Endothelial cell of umbilical vein (primary cell): ENCODE results near the gene ZNRF3. TPM values are rescaled to one million over a fixed set of nuclear protein-coding genes. Genes with fewer than 3 reads are reported as not detected.

Source experiments
- BruUV-seq: library from RNA; stranded (reverse); fragments of 400-500 nt; replicated peaks from 2 replicates; lab custom pipeline; 2021; lab: Mats Ljungman, UMichigan
- CTCF ChIA-PET: fragments of 300-600, 350-600 bp; sonication (Branson Sonifier 250); formaldehyde crosslinking; loops from one replicate; lab custom pipeline; 2021; ENCODE audit warnings: antibody characterized with exemption, inconsistent platforms; lab: Charles Lee
- POLR2A ChIA-PET: fragments of 300-600, 350-600 bp; sonication (Branson Sonifier 250); formaldehyde crosslinking; loops from one replicate; lab custom pipeline; 2021; ENCODE audit warnings: antibody characterized with exemption, inconsistent platforms; lab: Charles Lee
- DNase-seq: peaks from one replicate; pipeline ENCODE4 v3.0.0-alpha.2; 2011; ENCODE audit warnings: low read depth, low spot score
- FAIRE-seq: peaks from 2 replicates; lab custom pipeline; 2011; peaks lifted over from hg19 to GRCh38; lab: Jason Lieb, UNC
- H2AFZ ChIP-seq: 2 replicates; pipeline ENCODE4 v1.6.0; 2012; ENCODE audit warnings: low read depth, low read length, control low read depth, inconsistent platforms
- H3K27ac ChIP-seq: 2 replicates; pipeline ENCODE4 v1.5.1; 2011; ENCODE audit warnings: low read depth, mild to moderate bottlenecking, control low read depth, low read length, moderate library complexity; ENCODE audit not compliant: insufficient read depth
- H3K27me3 ChIP-seq, 2 experiments: 2 replicates each; pipeline versions ENCODE4 v1.6.0 to v1.6.1; 2011; ENCODE audit warnings: low read length in 2 of 2, mixed read lengths in 1 of 2; ENCODE audit not compliant: control insufficient read depth in 2 of 2, insufficient read depth in 2 of 2
- H3K36me3 ChIP-seq, 2 experiments: 2 replicates in 1 of 2; 3 replicates in 1 of 2; pipeline ENCODE4 v1.5.1; 2011; ENCODE audit warnings: low read length in 2 of 2, mild to moderate bottlenecking in 1 of 2, moderate library complexity in 1 of 2; ENCODE audit not compliant: control insufficient read depth in 2 of 2, insufficient read depth in 2 of 2; ENCODE audit errors: extremely low read depth in 1 of 2
- H3K4me1 ChIP-seq: 3 replicates; pipeline ENCODE4 v1.5.1; 2011; ENCODE audit warnings: mild to moderate bottlenecking, low read length; ENCODE audit not compliant: control insufficient read depth, insufficient read depth; ENCODE audit errors: extremely low read depth
- H3K4me2 ChIP-seq: 2 replicates; pipeline ENCODE4 v1.6.1; 2011; ENCODE audit warnings: low read length, control low read depth, mixed read lengths; ENCODE audit not compliant: insufficient read depth
- H3K4me3 ChIP-seq, 3 experiments: fragments of 200-600 bp in 1 of 3; sonication (generic), shearing (Covaris generic) in 1 of 3; replicated peaks in 1 of 3; 2 replicates each; pipeline ENCODE4 v1.5.1; 2011 to 2016; ENCODE audit warnings: control low read depth in 3 of 3, low read length in 3 of 3, mild to moderate bottlenecking in 2 of 3, inconsistent platforms in 1 of 3, low read depth in 1 of 3, moderate library complexity in 1 of 3; ENCODE audit not compliant: insufficient read depth in 1 of 3
- H3K79me2 ChIP-seq: 2 replicates; pipeline ENCODE4 v1.6.0; 2012; ENCODE audit warnings: low read length, inconsistent platforms; ENCODE audit not compliant: control insufficient read depth, insufficient read depth
- H3K9ac ChIP-seq: replicated peaks from 2 replicates; pipeline ENCODE3; 2011; ENCODE audit warnings: low read length, control low read depth; ENCODE audit not compliant: insufficient read depth; ENCODE audit errors: extremely low read depth
- H3K9me1 ChIP-seq: replicated peaks from 3 replicates; pipeline ENCODE4 v1.6.0; 2011; ENCODE audit warnings: mild to moderate bottlenecking, low read length; ENCODE audit not compliant: control insufficient read depth, insufficient read depth; ENCODE audit errors: extremely low read depth
- H3K9me3 ChIP-seq: replicated peaks from 2 replicates; pipeline ENCODE4 v1.5.1; 2012; ENCODE audit warnings: low read length, inconsistent platforms; ENCODE audit not compliant: control insufficient read depth, insufficient read depth
- H4K20me1 ChIP-seq: replicated peaks from 2 replicates; pipeline ENCODE3; 2011; ENCODE audit warnings: mild to moderate bottlenecking, low read length; ENCODE audit not compliant: control insufficient read depth, insufficient read depth; ENCODE audit errors: extremely low read depth
- CTCF ChIP-seq, 2 donors: IDR thresholded peaks; 1 replicate in 1 of 2; 2 replicates in 1 of 2; pipeline ENCODE4 v1.5.1; 2011; ENCODE audit warnings: low read length in 2 of 2, mild to moderate bottlenecking in 2 of 2, moderate library complexity in 2 of 2, control low read depth in 1 of 2, inconsistent platforms in 1 of 2, low read depth in 1 of 2; ENCODE audit not compliant: insufficient read depth in 1 of 2; ENCODE audit errors: extremely low read depth in 1 of 2
- FOS ChIP-seq: IDR thresholded peaks from 2 replicates; pipeline ENCODE4 v1.6.1; 2011; ENCODE audit warnings: mild to moderate bottlenecking, low read length, moderate library complexity, borderline replicate concordance; ENCODE audit not compliant: insufficient read depth
- POLR2AphosphoS5 ChIP-seq: IDR thresholded peaks from 2 replicates; pipeline ENCODE4 v1.6.1; 2012; ENCODE audit warnings: low read depth, mild to moderate bottlenecking, control low read depth, low read length, moderate library complexity; ENCODE audit not compliant: insufficient read depth
- dilution Hi-C: fragments of 300-500 bp; cut with MboI; formaldehyde crosslinking; loops from one replicate; pipeline ENCODE4 v1.15.0; 2019; ENCODE audit warnings: low sequenced_read_pairs; ENCODE audit not compliant: extremely low pct_ligation_motif_present
- intact Hi-C: fragments of 100-400 bp; cut with micrococcal nuclease; formaldehyde crosslinking; loops from one replicate; pipeline ENCODE4 v1.10.0; 2022
- polyA plus RNA-seq, 4 experiments: library from polyadenylated mRNA; depleted of rRNA in 3 of 4; stranded (reverse) in 3 of 4; unstranded in 1 of 4; fragments of >200 nt; gene quantifications; 2 replicates each; pipeline versions ENCODE4 v1.2.1 to v1.2.3, GENCODE V29; 2011 to 2012; ENCODE audit warnings: missing spikeins in 1 of 4
- total RNA-seq: library from RNA; stranded (reverse); gene quantifications from 2 replicates; pipeline ENCODE4 v1.2.3, GENCODE V29; 2021
- TF ChIP-seq, protein P1 (sequence below): IDR thresholded peaks from 2 replicates; pipeline ENCODE4 v1.6.1; 2011; ENCODE audit not compliant: insufficient read depth, insufficient read length

ZNRF3 gene
- total and polyA plus RNA-seq, 2 donors (not counting 3 experiments of a cell fraction or from before 2014, with no cell fraction given) = 2.7 to 5.2 TPM

GRCh38 chr22:28967969-28968368 lies 84.6 kb downstream of the ZNRF3 start:
- CTCF ChIA-PET = no interaction called here
- POLR2A ChIA-PET = no interaction called here
- Histone ChIP-seq H3K9me1 (no peaks in the 10 kb centered on the region), H3K36me3 (no peaks in the 10 kb centered on the region), H3K79me2 (no peaks in the 10 kb centered on the region), H3K9ac (no peak overlapping the region), H3K27me3 (no peaks in the 10 kb centered on the region), H3K27ac (no peak overlapping the region), H4K20me1 (no peaks in the 10 kb centered on the region), H3K4me2 (no peak overlapping the region), H3K4me3 (no peak overlapping the region), H3K4me1 (no peaks in the 10 kb centered on the region), H2AFZ (no peak overlapping the region), H3K9me3 (no peaks in the 10 kb centered on the region)
- no TSS peak for BruUV-seq
- intact Hi-C loops = no loop called here
- dilution Hi-C loops = no loop called here
- no peak for FAIRE-seq
- DNase-seq = no peak
- TF ChIP-seq, protein P1, sequence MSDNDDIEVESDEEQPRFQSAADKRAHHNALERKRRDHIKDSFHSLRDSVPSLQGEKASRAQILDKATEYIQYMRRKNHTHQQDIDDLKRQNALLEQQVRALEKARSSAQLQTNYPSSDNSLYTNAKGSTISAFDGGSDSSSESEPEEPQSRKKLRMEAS = no peak
- TF ChIP-seq POLR2AphosphoS5 (no peak), CTCF (IDR thresholded peaks at IDR 0.05; ENCODE audit: extremely low read depth in 1 of 2, insufficient read depth in 1 of 2, low read depth in 1 of 2, low read length in 2 of 2) (no peak), FOS (no peak)
